Renal cortical epithelial cell (primary cell): ENCODE data around the gene ZNF121. TPM values are rescaled to one million over a fixed set of nuclear protein-coding genes. Genes with fewer than 3 reads are reported as not detected.
"Not testable (repeated sequence)": the region's sequence is repeated elsewhere in the genome, so short reads cannot be mapped to it uniquely, and the experiment has no call there.

Source experiments
- DNase-seq: peaks from one replicate; pipeline ENCODE4 v3.0.0-alpha.2; 2011; ENCODE audit warnings: low read depth
- total RNA-seq: library from RNA; depleted of rRNA; stranded (reverse); fragments of >200 nt; gene quantifications from 2 replicates; pipeline ENCODE4 v1.2.3, GENCODE V29; 2014

Gene ZNF121
- 63.4 and 69.6 TPM in 2 replicates for total RNA-seq

DNA sequence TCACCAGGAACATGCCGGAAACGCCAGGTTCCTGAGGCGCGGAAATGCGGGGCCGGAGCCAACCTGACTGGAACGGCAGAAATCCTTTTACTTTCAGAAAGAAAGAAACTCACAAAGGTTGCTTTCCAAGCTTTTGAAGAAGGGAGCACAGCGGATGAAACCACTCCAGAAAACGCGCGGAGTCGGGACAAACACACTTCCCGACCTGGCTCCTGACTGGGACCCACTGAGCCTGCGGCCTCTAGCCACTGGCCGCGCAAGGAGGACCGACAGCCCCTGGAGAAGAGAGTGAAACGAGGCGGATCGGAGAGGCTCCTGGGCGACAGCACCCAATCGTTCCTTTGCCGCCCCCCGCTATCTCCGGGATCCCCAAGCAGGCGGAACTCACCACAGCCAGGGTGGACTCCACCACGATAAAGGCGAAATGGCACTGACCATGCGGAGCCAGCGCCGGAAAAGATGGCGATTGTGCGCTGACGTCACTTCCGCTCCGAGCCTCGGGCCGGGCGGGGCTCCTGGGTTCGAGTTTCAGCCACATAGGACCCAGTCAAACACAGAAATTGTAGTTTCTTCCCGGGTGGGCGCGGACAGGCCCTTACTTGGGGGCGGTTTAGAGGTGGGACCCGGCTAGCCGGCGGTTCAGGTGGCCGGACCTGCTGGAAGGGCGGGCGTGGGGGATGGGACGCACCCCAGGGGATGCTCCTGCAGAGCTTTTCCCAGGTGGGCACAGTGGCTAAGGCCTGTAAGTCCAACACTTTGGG, at the start of gene ZNF121:
ZNF121 (minus strand) TSS at position 432 of the 761 bp plus-strand sequence. CDS start 16,407 bp downstream, outside the sequence.
- peak; percentile 48 for DNase-seq

DNA sequence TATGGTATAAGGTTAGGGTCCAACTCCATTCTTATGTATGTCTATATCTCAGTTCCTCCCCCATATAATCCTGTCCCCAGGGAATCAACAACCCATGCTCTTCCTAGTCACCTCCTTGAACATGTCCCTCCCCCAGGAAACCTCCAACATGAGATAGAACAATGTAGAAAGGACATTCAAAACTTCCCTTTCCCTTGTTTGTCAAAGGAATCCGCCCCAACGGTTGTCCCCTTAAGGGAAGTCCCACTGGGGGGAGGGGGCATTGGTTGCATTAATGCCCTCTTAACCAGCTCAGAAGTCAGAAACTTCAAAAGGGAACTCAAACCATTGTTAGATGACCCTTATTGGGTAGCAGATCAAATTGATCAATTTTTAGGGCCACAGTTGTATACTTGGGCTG, 43.6 kb upstream of the ZNF121 start:
- no peak for DNase-seq

DNA sequence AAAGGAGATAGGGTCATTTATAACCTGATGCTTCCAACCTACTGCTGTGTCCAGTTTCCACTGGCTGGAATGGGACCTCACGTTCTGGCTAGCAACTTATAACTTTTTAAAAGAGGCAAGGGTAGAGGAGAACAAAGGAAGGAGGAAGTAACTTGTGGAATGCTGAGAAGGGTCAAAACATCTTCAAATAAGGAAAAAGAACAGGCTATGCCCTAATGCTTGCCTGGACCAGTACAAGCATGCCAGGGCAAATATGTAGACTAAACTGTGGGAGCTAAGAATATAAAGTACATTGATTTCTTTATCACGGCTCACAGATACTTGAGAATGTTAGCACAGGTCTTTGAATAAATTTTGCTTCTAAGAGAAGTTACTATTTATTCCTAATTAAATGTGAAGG, 38.2 kb upstream of the ZNF121 start:
- peak; percentile 48 for DNase-seq

DNA sequence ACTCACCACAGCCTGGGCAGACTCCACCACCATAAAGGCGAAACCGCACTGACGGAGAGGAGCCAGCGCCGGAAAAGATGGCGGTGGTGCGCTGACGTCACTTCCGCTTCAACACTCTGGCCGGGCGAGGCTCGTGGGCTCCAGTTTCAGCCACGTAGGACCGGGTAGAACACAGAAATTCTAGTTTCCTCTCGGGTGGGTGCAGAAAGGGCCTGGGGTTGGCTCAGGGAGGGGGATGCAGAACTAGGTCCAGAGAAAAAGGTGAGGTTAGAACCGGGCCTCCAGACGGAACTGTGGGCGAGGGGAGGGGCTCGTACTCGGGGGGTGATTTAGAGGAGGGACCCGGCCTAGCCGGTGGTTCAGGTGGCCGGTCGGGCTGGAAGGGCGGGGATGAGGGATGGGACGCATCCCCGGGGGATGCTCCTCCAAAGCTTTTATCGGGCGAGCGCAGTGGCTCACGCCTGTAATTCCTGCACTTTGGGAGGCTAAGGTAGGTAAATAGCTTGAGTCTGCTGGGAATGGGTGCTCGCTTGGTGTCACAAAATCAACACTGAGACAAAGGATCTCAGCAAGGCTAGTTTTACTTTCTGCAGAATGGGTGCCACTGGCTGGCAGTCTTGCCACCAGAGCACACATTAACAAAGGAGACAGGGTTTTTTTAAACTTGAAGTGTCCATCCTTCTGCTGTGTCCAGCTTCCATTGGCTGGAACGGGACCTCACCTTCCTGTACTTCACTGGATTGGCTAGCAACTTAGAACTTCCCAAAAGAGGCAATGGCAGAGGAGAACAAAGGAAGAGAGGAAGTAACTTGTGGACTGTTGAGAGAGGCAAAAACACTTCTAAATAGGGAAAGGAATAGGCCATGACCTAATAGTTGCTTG, 37.1 kb upstream of the ZNF121 start, which contains the start of gene ZNF561:
ZNF561 (minus strand) TSS at position 77 of the 882 bp plus-strand sequence. CDS start 1,776 bp downstream, outside the sequence.
- peak; percentile 89 for DNase-seq

DNA sequence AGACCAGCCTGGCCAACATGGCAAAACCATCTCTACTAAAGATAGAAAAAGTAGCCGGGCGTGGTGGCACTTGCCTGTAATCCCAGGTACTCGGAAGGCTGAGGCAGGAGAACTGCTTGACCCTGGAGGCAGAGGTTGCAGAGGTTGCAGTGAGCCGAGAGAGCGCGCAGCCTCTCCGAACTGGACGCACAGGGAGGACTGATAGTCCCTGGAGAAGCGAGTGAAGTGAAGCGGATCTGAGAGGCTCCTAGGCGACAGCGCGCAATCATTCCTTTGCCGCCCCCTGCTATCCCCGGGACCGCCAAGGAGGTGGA, 36.5 kb upstream of the ZNF121 start:
- DNase-seq = no peak

DNA sequence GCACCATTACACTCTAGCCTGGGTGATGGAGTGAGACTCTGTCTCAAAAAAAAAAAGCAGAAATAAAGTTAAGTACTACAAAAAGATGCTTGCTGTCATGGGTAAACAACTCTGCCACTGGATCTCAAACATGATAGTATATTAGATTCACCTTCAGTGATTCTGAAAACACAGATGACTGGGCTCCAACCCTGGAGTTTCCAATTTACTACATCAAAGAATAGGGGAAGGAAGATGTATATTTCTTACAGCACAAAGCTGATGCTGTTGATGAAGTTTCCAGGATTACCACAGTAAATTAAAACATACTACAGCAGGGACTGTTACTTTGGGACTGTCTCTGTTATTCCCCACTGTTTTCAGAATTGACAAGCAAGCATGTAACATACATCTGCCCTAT, 31.5 kb upstream of the ZNF121 start:
- DNase-seq = no peak

DNA sequence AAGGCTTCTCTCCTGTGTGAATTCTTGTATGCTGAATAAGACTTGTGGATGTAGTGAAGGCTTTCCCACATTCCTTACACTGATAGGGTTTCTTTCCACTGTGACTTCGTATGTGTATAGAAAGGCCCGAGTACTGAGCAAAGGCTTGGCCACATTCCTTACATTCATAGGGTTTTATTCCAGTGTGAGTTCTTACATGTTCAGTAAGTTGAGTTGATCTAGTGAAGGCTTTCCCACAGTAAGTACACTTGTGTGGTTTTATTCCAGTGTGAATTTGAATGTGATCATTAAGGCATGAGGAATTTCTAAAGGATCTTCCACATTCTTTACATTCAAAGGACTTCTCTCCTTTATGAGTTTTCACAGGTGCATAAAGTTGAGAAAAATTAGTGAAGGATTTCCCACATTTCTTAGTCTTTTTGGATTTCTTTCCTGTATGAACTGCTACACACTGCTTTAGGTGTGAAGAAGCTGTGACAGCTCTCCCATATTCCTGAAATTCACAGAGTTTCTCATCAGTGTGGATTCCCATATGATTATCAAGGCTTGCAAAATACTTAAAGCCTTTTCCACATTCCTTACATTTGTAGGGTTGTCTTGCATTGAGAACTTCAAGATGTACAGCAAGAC, 26.3 kb upstream of the ZNF121 start:
- DNase-seq = no peak

DNA sequence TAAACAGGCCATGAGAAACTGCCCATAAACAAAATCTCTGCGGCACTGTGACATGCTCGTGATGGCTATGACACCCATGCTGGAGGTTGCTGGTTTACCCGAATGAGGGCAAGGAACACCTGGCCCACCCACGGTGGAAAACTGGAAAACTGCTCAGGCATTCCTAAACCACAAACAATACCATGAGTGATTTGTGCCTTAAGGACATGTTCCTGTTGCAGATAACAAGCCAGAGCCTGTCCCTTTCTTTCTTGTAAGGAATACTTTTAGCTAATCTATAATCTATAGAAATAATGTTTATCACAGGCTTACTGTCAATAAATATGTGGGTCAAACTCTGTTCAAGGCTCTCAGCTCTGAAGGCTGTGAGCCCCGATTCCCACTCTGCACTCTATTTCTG, 24.6 kb upstream of the ZNF121 start:
- no peak for DNase-seq

DNA sequence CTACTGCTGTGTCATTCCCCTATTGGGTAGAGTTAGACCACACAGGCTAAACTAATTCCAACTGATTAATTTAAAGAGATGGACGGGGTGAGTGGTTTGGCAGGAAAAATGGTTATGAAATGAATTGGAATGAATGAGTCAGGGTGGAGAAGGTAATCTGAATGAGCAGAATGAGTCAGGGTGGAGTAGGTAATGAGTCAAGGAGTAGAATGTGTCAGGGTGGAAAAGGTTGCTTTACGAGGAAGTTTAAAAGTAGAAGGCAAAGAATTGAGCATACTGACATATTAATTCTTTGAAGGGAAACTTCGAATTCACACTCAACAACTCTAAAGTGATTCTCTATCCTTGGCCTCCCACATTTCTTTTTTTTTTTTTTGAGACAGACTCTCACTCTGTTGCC, 12.7 kb upstream of the ZNF121 start:
- DNase-seq = peak; percentile 30

DNA sequence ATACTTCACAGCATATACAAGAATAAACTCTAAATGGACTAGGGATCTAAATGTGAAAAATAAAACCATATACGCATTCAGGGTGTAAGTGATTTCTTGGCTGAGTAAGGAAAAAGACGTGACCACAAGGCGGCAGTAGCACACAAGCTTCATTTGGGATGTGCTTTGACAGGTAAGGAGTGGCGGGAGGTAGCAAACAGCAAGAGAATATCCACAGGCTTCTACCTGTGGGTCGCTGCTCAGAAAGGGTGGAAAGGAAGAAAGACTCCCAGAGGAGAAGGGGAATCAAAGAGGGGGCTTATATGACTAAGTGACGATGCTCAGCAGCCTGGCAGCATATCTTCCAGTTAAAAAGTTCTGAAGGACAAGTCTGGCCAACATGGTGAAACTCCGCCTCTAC, 2.5 kb upstream of the ZNF121 start:
- DNase-seq = peak; percentile 70

DNA sequence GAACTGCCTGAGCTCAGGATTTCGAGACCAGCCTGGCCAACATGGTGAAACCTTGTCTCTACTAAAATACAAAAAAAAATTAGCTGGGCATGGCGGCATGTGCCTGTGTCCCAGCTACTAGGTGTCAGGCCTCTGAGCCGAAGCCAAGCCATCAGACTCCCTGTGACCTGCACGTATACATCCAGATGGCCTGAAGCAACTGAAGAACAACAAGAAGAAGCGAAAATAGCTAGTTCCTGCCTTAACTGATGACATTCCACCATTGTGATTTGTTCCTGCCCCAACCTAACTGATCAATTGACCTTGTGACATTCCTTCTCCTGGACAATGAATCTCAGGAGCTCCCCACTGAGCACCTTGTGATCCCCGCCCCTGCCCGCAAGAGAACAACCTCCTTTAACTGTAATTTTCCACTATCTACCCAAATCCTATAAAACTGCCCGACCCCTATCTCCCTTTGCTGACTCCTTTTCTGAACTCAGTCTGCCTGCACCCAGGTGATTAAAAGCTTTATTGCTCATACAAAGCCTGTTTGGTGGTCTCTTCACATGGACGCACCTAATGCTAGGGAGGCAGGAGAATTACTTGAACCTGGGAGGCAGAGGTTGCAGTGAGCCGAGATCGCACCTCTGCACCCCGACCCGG, 2.1 kb downstream of the ZNF121 start:
- not testable (repeated sequence) for DNase-seq

DNA sequence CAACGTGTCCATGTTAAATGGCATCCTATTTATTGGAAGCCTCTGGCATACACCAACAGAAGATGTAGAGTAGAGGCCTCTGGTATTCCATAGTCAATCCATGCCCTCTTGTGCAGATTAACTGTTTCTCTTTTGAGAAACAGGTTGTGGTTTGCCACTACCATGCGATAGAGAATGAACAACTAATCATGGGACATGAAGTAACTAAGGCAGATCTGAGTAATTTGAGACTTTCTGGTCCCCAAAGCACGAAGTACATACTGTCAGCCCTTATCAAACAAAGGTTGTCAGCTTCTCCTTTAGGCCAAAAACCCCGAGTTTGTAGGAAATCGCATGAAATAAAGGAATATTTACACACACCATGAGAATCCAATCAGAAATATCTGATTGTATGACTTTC, 3.6 kb downstream of the ZNF121 start:
- DNase-seq = no peak

DNA sequence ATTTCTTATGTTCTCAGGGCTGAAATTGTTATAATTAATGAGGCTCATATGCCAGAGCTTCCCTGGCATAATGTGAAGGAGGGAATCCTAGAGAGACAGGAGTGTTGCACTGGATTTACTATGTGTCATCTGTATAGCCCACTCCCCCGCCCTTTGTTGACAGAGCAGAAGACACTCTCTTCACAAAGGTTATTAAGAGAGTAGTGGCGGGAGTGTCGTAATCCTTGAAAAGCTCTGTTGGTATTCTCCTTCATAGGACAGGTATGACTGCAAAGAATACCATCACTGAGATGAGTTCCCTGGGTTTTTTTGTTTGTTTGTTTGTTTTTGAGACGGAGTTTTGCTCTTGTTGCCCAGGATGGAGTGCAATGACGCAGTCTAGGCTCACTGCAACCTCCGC, 14.0 kb downstream of the ZNF121 start:
- DNase-seq = no peak

DNA sequence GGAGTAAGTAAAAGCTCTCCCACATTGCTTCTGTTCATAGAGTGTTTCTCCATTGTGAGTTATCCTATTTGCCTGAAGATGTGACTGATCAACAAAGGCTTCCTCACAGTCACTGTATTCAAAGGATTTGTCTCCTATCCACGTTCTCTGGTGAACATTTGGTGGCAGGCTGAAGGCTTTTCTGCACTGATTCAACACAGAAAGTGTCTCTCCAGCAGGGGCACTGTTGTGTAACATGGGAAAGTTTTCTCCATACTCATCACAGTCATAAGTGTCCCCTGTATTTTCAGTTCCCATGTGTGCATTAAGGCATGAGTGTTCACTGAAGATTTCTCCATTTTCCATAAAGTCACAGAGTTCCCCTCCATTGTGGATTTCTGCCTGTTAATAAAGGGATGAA, 17.6 kb downstream of the ZNF121 start:
- DNase-seq = no peak

DNA sequence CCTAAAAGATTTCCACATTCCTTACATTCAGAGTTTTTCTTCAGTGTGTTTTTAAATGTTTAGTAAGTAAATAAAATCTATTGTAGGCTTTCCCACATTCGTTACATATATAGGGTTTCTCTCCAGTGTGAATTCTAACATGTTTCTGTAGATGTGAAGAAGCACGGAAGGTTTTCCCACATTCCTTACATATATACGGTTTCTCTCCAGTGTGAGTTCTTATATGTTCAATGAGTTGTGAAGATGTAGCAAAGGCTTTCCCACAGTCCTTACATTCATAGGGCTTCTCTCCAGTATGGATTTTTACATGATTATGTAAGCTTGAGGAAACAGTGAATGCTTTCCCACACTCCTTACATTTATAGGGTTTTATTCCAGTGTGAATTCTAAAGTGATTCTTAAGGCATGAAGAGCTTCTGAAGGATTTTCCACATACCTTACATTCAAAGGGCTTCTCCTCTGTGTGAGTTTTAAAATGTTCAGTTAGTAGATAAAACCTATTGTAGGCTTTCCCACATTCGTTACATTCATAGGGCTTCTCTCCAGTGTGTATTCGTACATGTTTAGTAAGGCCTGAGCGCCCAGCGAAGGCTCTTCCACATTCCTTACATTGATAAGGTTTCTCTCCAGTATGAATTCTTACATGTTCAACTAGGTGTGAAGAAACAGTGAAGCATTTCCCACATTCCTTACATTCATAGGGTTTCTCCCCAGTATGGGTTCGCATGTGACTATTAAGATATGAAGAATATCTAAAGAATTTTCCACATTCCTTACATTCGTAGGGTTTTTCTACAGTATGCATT, 18.2 kb downstream of the ZNF121 start:
- peak; percentile 19 for DNase-seq

DNA sequence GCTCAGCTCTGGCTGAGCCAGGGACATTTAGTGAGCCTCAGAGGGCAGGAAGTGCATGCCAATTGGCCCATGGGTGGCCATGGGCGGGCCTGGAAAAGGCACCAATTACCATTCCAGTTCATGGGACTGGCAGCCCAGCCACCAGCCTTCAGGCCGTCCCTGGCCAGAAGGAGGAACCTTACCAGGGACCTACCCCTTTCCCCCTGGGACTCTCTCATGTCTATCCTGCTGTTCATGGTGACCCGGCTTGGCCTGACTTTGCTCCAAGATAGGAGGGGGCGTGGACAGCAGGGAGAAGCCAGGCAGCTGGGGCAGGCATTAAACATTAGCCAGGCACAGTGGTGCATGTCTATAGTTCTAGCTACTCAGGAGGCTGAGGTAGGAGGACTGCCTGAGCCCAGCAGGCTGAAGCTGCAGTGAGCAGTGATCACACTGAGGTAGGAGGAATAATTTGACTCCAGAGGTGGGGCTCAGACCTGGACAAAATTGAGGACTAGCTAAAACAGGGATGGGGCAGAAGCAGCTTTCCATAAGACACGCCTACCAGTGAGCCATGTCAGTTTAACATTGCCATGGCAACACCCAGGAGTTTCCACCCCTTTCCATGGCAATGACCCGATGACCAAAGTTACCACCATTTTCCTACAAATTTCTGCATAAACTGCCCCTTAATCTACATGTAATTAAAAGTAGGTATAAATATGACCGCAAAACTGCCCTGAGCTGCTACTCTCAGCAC, 31.6 kb downstream of the ZNF121 start:
- no peak for DNase-seq

DNA sequence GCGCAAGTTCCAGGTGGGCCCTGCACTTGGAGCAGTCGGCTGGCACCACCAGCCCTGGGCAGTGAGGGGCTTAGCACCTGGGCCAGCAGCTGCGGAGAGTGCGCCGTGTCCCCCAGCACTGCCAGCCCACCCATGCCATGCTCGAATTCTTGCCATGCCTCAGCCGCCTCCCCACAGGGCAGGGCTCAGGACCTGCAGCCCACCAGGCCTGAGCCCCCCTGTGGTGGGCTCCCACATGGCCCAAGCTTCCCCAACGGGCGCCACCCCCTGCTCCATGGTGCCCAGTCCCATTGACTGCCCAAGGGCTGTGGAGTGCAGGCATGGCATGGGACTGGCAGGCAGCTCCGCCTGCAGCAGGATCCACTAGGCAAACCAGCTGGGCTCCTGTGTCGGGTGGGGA, 36.4 kb downstream of the ZNF121 start:
- DNase-seq = no peak

DNA sequence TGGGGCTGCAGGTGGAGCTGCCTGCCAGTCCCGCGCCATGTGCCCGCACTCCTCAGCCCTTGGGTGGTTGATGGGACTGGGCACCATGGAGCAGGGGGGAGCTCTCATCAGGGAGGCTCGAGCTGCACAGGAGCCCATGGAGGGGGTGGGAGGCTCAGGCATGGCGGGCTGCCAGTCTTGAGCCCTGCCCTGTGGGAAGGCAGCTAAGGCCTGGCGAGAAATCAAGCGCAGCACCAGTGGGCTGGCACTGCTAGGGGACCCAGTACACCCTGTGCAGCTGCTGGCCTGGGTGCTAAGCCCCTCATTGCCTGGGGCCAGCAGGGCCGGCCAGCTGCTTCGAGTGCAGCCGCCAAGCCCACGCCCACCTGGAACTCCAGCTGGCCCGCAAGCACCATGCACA, 43.0 kb downstream of the ZNF121 start:
- not testable (repeated sequence) for DNase-seq

DNA sequence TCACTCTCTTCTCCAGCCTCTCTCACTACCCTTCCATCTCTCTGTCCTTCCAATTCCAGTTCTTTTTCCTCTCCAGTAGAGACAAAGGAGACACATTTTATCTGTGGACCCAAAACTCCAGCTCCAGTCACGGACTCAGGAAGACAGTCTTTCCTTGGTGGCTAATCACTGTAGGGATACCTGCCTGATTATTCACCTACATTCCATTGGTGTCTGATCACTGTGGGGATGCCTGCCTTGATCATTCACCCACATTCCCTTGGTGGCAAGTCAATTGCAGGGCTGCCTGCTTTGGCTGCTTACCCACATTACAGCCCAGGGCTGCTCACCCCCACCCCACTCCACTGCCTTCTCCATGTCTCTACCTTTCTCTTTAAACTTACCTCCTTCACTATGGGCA, 44.4 kb downstream of the ZNF121 start:
- DNase-seq = not testable (repeated sequence)

DNA sequence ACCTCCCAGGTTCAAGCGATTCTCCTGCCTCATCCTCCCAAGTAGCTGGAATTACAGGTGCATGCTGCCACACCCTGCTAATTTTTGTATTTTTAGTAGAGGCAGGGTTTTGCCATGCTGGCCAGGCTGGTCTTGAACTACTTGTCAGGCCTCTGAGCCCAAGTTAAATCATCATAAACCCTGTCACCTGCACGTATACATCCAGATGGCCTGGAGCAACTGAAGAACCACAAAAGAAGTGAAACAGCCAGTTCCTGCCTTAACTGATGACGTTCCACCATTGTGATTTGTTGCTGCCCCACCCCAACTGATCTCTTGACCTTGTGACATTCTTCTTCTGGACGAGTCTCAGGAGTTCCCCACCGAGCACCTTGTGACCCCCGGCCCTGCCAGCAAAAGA, 45.1 kb downstream of the ZNF121 start:
- DNase-seq = not testable (repeated sequence)
